ENCODE results near the gene BCHE.
"Not testable (repeated sequence)": the region's sequence is repeated elsewhere in the genome, so short reads cannot be mapped to it uniquely, and the experiment has no call there.

BCHE gene

GRCh38 chr3:165816209-165816608 lies 21.0 kb downstream of the BCHE start:
- DNase-seq = no peak

DNA sequence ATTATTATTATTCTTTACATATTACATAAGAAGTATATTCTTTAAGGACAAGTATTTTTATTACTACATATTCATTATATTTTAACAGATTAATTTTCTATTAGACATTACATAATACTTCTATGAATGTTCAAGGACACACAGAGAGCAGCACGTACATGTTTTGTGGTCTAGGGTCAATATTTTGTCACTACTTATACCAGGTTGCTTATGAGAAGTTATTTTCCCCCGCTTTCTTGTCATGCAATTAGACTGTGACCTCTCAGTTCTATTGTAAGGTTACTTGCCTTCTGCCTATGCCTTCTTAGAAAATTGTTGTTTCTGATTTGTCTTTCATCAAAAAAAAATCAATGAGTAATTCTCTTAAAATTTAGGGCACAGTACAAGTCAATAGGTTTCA lies 21.5 kb downstream of the BCHE start:
- DNase-seq = no peak

- DNase-seq = no peak
Observed at GRCh38 chr3:165814380-165814779, 22.8 kb downstream of the BCHE start.

- DNase-seq = not testable (repeated sequence)
Observed at GRCh38 chr3:165807937-165808336, 29.3 kb downstream of the BCHE start.

DNA sequence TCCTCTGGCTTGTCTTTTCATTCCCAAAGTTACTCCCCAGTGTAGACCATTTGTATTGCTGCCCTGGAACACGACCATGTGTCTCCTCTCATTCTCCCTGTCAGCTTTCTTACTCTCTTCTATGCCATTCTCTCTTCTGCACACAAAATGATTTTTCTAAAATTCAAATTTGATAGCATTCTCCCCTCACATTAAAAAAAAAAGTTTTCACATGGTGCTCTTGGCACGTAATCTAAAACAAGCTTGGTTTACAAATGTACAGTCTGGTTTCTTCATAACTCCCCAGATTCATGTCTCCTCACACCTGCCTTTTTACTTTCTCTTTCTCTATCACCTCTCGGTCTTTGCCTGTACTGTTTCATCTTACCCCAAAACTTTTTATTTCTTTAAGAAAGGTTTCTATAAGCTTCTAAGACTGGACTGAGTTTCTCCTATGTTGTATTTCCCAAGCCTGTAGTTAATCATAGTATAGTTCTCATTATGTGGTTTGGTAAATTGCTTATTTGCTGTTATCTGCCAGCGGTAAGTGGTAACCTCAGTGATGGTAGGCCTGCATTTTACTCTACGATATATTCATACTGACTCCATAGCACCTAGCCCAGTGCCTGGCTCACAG lies 31.2 kb downstream of the BCHE start:
- DNase-seq = no peak

DNA sequence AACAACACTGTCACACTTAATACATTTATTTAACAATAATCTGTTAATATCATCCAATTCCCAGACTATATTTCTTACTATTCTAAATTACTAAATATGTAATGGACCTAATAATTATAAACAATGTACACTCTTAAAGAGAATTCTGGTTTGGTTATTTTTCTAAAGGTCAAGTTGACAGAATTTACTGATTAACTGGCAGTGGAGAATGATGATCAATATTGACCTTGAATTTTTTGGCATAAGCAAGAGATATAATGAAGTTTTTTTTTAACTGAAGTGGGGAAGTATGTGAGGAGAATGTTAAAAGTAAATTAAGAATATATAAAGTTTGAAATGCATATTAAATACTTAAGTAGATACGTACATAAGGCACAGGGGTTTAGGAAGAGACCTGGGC lies 33.8 kb downstream of the BCHE start:
- no peak for DNase-seq

DNA sequence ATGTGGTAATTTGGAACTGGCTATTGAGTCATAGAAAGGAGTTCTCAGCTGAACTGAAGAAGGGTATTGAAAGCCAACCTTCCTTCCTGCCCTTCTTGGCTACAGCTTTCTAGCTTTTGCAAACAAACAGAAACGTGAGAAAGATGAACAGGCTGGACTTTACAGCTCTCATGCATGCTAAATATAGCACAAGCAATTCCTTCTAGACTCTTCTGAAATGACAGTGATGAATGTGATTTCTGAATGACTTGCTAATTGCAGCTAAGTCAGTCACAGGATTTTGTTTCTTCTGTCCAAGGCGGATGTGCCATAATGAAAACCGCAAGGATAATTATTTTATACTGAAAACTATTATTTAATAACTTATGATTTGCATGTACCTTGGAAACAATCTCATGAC lies 36.3 kb downstream of the BCHE start:
- DNase-seq = peak; percentile 20

DNA sequence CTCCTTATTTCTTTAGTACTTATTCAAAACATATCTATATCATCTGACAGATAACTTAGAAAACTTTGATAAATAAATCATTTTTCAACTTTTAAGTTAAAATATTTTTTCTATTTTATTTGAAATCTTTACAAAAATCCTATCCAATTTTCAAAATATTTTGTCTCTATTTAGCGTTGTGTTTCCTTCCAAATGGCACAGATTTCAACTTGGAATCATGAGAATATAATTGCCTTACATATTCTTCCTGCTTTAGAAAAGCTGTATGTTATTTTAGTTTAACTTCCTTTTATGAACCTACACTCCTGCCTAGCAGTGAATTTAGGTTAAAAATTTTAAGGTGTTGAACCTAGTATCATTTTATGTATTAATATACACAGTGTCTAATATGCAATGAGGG lies 38.2 kb downstream of the BCHE start:
- DNase-seq = no peak

DNA sequence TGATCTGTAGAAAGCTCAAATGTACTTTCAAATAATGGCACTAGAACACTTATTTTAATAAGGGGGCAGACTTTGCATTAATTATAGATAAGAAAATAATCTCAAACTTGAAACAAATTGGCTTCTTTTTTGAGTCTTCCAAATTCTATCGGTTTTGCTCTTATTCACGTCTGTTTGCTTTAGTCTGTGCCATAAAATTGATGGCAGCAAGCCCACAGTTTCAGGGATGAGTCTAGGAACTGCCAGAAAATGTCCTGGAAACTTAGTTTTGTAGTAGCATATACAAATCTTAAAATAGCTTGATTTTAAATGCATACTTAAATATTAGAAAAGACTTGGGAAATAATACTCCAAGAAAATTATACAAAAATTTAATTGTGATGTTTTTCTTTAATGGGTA lies 39.7 kb downstream of the BCHE start:
- DNase-seq = no peak

- no peak for DNase-seq
Observed at GRCh38 chr3:165796701-165797100, 40.5 kb downstream of the BCHE start.

- no peak for DNase-seq
Observed at GRCh38 chr3:165788531-165788930, 48.7 kb downstream of the BCHE start.

- DNase-seq = no peak
Observed at GRCh38 chr3:165786013-165786412, 51.2 kb downstream of the BCHE start.

DNA sequence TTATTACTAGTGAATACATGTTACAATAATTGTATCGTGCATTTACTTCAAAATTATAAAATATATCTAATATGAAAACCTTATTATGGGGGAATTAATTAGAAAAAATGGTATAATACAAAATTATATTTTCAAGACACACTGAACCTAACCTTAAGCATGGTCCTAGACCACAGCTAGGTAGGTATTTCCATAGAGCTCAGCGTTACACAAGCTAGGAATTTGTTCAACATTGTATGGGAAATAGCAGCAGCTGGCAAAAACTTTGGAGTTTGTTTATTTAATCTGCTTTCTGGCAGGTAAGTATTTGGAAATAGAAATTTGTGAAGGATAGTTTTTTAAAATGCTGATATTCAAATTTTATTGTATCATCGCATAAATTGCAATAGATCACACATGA lies 52.9 kb downstream of the BCHE start:
- no peak for DNase-seq

DNA sequence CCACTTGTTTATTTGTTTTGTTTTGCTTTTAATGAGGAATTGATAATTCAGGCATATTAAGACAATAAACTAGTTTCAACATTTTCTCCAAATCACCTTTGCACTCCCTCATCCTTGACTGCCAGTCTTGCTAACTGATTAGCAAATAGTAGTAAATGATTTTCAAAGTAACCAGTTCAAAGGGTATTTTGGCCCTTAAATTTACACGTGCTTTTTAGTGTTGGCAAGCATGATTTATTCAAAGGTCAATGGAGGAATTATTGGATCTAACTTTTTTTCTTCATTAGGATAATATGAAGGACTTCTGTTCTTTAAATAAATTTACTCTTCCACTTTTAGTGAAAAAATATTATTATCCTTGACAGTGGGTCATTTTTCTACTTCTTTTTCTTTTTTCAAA lies 53.8 kb downstream of the BCHE start:
- no peak for DNase-seq

GRCh38 chr3:165778891-165779290 lies 58.3 kb downstream of the BCHE start:
- no peak for DNase-seq

DNA sequence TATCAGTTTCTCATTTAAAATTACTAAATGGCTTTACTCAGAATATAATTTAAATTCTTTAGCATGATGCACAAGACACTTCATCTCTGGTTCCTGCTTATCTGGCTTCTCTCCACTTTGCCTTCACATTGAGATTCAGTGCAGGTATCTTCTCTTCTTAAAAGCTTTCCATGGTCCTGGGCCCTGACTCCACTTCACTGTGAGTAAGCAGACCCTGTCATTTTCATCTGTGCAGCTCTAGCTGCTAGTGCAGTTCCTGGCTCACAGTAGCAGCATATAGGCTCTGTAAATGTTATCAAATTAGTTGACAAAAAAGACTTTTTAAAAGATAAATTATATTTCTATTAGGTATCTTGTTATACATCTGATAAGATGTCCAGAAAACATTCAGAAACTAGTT lies 58.8 kb downstream of the BCHE start:
- no peak for DNase-seq

- no peak for DNase-seq
Observed at GRCh38 chr3:165775824-165776223, 61.4 kb downstream of the BCHE start.

- DNase-seq = no peak
Observed at GRCh38 chr3:165770781-165771180, 66.4 kb downstream of the BCHE start.

DNA sequence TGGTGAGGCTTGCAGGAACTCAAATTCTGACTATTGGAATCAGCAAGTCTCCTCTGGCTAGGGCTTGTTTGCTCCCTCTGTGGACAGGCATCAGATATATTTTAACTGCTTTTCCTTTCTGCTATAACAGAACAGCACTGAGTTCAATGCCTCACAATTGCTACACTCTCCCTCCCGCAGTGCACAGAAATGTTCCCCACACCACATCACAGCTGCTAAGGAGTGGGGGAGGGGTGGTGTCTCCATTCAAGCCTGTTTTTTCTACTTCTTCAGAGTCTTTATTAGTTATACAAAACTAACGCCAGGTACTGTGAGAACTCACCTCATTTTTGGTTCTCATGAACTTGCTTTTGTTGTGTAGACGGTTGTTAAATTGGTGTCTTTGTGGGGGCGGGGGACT lies 68.5 kb downstream of the BCHE start:
- DNase-seq = no peak

GRCh38 chr3:165759041-165759440 lies 78.2 kb downstream of the BCHE start:
- no peak for DNase-seq

- no peak for DNase-seq
Observed at GRCh38 chr3:165755571-165755970, 81.7 kb downstream of the BCHE start.

DNA sequence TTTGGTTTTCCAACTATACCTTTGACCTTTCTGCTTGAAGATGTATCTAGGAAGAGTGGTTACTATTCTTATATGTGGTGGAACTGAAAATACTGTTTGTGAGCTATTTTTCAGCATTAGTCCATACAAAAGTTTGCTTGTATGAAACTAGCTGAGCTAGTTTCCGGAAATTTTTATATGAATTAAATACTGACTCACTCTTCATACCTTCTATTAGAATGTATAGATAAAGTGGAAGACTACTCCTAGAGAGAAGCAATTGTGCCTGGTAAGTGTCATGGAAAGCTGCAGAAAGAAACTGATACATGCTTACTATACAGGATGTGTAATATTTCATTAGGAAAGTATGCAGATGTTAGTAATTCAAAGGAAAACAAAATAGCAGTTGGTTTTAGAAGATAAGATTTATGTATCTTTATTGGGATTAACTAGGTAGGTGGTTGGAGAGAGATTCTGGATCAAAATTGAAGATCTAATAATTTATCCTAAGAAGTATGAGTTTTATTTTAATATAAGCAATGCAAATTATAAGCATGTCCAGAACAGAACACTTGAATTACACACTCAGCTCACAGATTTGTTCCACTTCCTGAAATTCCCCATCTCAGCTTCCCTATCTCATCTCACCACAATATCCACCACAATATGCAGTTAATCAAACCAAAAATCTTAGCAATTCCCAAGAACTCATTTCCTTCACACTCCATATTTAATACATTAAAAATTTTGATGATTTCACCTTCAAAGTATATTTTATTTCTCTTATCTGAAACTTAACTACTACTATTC lies 82.8 kb downstream of the BCHE start:
- no peak for DNase-seq

DNA sequence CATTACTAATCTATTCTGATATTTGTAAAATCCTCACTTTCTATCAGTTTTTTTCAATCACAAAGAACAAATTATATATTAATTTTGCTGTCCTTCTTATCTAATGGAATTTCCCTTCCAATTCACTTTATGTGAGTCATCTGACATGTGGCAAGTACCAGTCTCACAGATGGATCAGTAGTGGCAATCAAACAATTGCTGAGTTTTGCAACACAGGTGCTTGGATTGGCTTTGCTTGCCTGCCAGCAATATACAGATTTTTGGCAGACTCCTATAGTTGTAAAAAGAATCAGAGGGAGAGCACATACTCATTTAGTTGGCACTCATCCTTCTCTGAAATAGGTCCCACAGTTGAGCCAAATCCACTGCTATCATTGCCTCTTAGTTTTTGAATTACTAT lies 83.7 kb downstream of the BCHE start:
- DNase-seq = no peak

DNA sequence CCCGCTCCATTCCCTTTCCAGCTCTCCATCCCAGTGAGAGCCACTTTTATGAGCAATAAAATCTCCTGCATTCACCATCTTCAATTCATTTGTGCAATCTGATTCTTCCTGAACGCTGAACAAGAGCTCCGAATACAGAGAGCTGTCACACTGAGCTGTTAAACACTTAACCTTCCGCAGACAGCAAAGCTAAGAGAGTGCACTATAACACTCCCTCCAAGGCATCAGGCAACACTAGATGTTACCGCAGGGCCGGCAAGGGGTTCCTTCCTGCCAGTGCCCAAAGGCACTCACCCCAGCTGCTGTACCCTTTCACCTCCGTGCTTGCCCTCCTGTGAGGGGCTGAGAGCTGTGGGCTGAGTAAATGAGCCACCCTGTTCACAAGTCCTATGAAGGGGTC lies 85.6 kb downstream of the BCHE start:
- DNase-seq = no peak

DNA sequence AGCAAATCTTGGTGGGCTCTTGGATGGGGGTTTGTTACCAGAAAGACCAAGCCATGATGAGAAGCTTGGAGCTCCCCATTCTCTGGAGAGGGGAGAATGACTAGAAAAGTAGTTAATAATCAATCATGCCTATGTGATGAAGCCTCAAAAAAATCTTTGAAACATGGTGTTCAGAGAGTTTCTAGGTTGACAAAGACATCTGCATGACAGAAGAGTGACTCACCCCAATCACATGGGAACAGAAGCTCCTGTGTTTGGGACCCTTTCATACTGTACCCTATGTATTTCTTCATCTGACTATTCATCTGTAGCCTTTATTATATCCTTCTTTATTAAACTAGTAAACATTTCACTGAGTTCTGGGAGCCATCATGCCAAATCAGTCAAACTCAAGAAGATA lies 87.4 kb downstream of the BCHE start:
- no peak for DNase-seq

Measured in NCI-H1436 treated with DMSO at 0.1 percent for 48 hours (cell line).